CD4-positive, alpha-beta T cell (primary cell): ENCODE data around the gene CA4. TPM values are rescaled to one million over a fixed set of nuclear protein-coding genes. Genes with fewer than 3 reads are reported as not detected.
"Not testable (repeated sequence)": the region's sequence is repeated elsewhere in the genome, so short reads cannot be mapped to it uniquely, and the experiment has no call there.

Experiments used
- ATAC-seq: fragments of 200-7000 bp; cut with Tn5 transposase; one replicate; pipeline ENCODE4 v1.10.0; 2022; ENCODE audit warnings: mild to moderate bottlenecking; ENCODE audit not compliant: poor library complexity
- CTCF ChIA-PET: fragments of 350-600 bp; sonication (Branson Sonifier 250); formaldehyde crosslinking; loops from one replicate; lab custom pipeline; 2021; ENCODE audit warnings: antibody characterized with exemption, inconsistent platforms; lab: Charles Lee
- POLR2A ChIA-PET: fragments of 350-600 bp; sonication (Branson Sonifier 250); formaldehyde crosslinking; loops from one replicate; lab custom pipeline; 2021; ENCODE audit warnings: antibody characterized with exemption, inconsistent platforms; lab: Charles Lee
- DNase-seq, 14 experiments: peaks; one replicate each; pipeline ENCODE4 v3.0.0-alpha.2; 2013 to 2020; ENCODE audit warnings: mixed read lengths in 2 of 14
- H3K27ac ChIP-seq, 2 donors: one replicate each; pipeline versions ENCODE4 v1.5.1 to v1.7.0; 2013; ENCODE audit warnings: low read length in 2 of 2, low read depth in 1 of 2, mild to moderate bottlenecking in 1 of 2
- H3K27me3 ChIP-seq, 2 experiments: 1 replicate in 1 of 2; 2 replicates in 1 of 2; pipeline versions ENCODE4 v1.6.1 to v1.7.0; 2013; ENCODE audit warnings: low read length in 2 of 2, control low read depth in 1 of 2, mild to moderate bottlenecking in 1 of 2, moderate library complexity in 1 of 2; ENCODE audit not compliant: insufficient read depth in 2 of 2, control insufficient read depth in 1 of 2
- H3K36me3 ChIP-seq: one replicate; pipeline ENCODE4 v1.6.1; 2013; ENCODE audit warnings: low read length, control low read depth; ENCODE audit not compliant: insufficient read depth
- H3K4me1 ChIP-seq: one replicate; pipeline ENCODE4 v1.6.1; 2013; ENCODE audit warnings: low read length, control low read depth; ENCODE audit not compliant: insufficient read depth
- H3K4me3 ChIP-seq: one replicate; pipeline ENCODE4 v1.5.1; 2013; ENCODE audit warnings: mild to moderate bottlenecking, low read length, moderate library complexity
- H3K9me3 ChIP-seq, 2 experiments: 1 replicate in 1 of 2; 2 replicates in 1 of 2; pipeline versions ENCODE4 v1.6.1 to v1.7.0; 2013; ENCODE audit warnings: low read length in 2 of 2, mild to moderate bottlenecking in 2 of 2, control low read depth in 1 of 2, moderate library complexity in 1 of 2; ENCODE audit not compliant: control insufficient read depth in 1 of 2, insufficient read depth in 1 of 2
- H3K27ac Mint-ChIP-seq: one replicate; pipeline ENCODE4 v1.8.0; 2020; ENCODE audit warnings: mixed read lengths
- H3K27me3 Mint-ChIP-seq: one replicate; pipeline ENCODE4 v1.8.0; 2021; ENCODE audit warnings: mixed read lengths
- H3K36me3 Mint-ChIP-seq: one replicate; pipeline ENCODE4 v1.8.0; 2021; ENCODE audit warnings: low read depth, mixed read lengths
- H3K4me1 Mint-ChIP-seq: one replicate; pipeline ENCODE4 v1.8.0; 2021; ENCODE audit warnings: low read depth, mixed read lengths
- H3K4me3 Mint-ChIP-seq: one replicate; pipeline ENCODE4 v1.8.0; 2020; ENCODE audit warnings: mild to moderate bottlenecking, mixed read lengths
- H3K9me3 Mint-ChIP-seq: one replicate; pipeline ENCODE4 v1.8.0; 2020; ENCODE audit warnings: mixed read lengths
- intact Hi-C, 2 experiments: fragments of 100-400 bp; cut with DNase I in 1 of 2; cut with micrococcal nuclease in 1 of 2; formaldehyde crosslinking; loops; one replicate each; pipeline versions ENCODE4 v1.15.1 to v1.9.0; 2023 to 2025; cut with DNase I, micrococcal nuclease
- total RNA-seq, 174 experiments: library from RNA in 2 of 174; stranded (reverse) in 2 of 174; gene quantifications; one replicate each; pipeline ENCODE4 v1.2.3 and lab custom pipeline; 2021 to 2026
- TF ChIP-seq, protein P1 (sequence below): fragments of 200-600 bp; IDR thresholded peaks from one replicate; pipeline ENCODE4 v1.8.0; 2022; ENCODE audit warnings: antibody characterized with exemption, mild to moderate bottlenecking

Gene CA4
- total RNA-seq, 2 experiments from 2014 or later, result not detected

DNA sequence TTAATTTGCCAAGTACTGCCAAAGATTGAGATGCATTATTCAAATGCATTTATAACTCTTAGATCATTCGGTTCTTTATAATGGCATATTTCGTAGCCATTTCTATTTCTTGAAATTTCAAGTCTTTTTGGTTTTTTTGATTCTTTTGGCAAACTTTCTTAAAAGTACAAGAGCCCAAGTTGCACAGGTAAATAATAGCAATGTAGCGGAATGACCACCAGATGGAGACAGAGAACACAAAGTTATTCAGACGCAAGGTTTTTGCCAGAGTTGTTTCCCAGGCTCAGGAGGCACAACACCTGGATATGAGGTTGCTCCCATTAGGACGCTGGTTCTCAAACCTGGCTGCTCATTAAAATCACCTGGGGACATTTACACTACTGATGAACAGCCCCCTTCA lies 38.1 kb upstream of the CA4 start:
- peak; percentile 66 for ATAC-seq
- H3K36me3 Mint-ChIP-seq, H3K4me3 Mint-ChIP-seq, H3K36me3 ChIP-seq, H3K9me3 Mint-ChIP-seq, DNase-seq, H3K4me1 ChIP-seq, H3K27ac Mint-ChIP-seq, CTCF ChIA-PET, H3K27ac ChIP-seq, H3K9me3 ChIP-seq, H3K4me3 ChIP-seq, intact Hi-C loops, POLR2A ChIA-PET, H3K4me1 Mint-ChIP-seq: not testable (repeated sequence)
- peaks cover 0 to 11% of the 10 kb centered on the region in 2 experiments for H3K27me3 ChIP-seq
- TF ChIP-seq, protein P1, sequence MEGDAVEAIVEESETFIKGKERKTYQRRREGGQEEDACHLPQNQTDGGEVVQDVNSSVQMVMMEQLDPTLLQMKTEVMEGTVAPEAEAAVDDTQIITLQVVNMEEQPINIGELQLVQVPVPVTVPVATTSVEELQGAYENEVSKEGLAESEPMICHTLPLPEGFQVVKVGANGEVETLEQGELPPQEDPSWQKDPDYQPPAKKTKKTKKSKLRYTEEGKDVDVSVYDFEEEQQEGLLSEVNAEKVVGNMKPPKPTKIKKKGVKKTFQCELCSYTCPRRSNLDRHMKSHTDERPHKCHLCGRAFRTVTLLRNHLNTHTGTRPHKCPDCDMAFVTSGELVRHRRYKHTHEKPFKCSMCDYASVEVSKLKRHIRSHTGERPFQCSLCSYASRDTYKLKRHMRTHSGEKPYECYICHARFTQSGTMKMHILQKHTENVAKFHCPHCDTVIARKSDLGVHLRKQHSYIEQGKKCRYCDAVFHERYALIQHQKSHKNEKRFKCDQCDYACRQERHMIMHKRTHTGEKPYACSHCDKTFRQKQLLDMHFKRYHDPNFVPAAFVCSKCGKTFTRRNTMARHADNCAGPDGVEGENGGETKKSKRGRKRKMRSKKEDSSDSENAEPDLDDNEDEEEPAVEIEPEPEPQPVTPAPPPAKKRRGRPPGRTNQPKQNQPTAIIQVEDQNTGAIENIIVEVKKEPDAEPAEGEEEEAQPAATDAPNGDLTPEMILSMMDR, result peak; percentile 29
- H3K27me3 Mint-ChIP-seq, result peaks cover 38% of the 10 kb centered on the region

DNA sequence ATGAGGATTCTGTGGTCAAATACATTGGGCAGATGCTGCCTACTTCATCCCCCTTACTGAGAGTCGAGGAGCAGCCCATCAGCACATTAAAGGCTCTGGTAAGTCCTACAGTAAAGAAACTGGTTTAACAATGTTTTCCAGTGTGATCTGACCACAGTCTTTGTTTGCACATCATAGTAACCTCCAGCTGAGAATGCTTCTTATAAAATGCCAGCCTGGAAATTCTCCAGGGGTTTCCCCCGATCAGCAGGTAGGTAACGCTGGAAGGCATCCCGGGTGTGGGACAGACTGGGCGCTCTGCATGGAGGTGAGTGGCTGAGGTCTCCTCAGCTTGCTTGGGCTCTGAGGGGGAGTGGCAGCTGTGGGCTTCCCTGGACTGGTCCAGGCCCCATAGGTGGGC lies 34.4 kb upstream of the CA4 start:
- H3K27ac Mint-ChIP-seq, H3K4me1 Mint-ChIP-seq, DNase-seq, intact Hi-C loops, H3K27me3 Mint-ChIP-seq, CTCF ChIA-PET, H3K4me3 ChIP-seq, H3K36me3 ChIP-seq, POLR2A ChIA-PET, H3K27ac ChIP-seq, H3K9me3 ChIP-seq, H3K27me3 ChIP-seq, H3K4me3 Mint-ChIP-seq, H3K36me3 Mint-ChIP-seq, H3K9me3 Mint-ChIP-seq, H3K4me1 ChIP-seq, ATAC-seq: not testable (repeated sequence)

DNA sequence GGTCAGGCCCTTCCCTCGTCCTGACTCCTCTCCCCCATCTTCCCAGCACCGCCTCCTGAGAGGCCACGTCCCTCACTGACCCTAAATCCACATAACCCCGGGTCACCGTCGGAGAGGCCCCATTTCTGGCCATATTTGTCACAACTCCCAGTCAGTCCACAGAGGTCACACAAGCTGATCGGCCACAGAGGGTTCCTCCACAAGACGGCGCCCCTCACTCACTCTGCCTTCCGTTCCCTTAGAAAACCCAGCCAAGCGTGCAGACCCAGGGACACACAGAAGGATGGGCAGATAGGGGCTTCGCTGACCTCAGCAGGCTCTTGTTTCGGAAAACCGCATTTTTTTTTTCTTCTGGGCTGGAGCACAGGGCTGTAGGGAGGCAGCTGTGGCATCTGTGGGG lies 33.6 kb upstream of the CA4 start:
- H3K9me3 Mint-ChIP-seq, H3K36me3 ChIP-seq, H3K9me3 ChIP-seq, H3K27ac Mint-ChIP-seq, H3K4me3 Mint-ChIP-seq, H3K4me1 Mint-ChIP-seq, H3K4me1 ChIP-seq, H3K4me3 ChIP-seq, DNase-seq, H3K27me3 ChIP-seq, H3K36me3 Mint-ChIP-seq, H3K27ac ChIP-seq, POLR2A ChIA-PET, ATAC-seq, intact Hi-C loops, H3K27me3 Mint-ChIP-seq, CTCF ChIA-PET: not testable (repeated sequence)

DNA sequence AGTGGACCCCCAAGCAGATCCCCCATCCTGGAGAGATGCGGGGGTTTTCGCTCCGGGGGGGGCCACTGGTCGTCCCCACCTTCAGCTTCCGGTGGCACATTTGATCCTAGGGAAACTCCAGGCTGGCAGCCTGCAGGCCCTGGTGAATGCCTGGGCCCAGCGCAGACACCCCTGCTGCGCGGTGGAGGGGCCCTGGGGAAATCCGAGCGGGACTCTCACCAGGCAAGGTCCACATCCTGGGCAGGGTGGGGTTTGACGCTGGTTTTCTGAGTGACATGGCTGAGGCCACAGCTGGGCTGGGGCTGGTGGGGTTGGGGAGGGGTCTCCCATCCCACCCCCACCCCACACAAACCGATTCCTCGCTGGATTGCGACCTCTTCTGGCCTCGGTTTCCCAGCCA lies 30.6 kb upstream of the CA4 start:
- H3K27ac Mint-ChIP-seq, H3K9me3 ChIP-seq, ATAC-seq, H3K27me3 Mint-ChIP-seq, DNase-seq, H3K36me3 ChIP-seq, H3K4me3 Mint-ChIP-seq, intact Hi-C loops, H3K36me3 Mint-ChIP-seq, H3K27ac ChIP-seq, H3K9me3 Mint-ChIP-seq, H3K27me3 ChIP-seq, H3K4me1 ChIP-seq, POLR2A ChIA-PET, H3K4me1 Mint-ChIP-seq, CTCF ChIA-PET, H3K4me3 ChIP-seq: not testable (repeated sequence)

DNA sequence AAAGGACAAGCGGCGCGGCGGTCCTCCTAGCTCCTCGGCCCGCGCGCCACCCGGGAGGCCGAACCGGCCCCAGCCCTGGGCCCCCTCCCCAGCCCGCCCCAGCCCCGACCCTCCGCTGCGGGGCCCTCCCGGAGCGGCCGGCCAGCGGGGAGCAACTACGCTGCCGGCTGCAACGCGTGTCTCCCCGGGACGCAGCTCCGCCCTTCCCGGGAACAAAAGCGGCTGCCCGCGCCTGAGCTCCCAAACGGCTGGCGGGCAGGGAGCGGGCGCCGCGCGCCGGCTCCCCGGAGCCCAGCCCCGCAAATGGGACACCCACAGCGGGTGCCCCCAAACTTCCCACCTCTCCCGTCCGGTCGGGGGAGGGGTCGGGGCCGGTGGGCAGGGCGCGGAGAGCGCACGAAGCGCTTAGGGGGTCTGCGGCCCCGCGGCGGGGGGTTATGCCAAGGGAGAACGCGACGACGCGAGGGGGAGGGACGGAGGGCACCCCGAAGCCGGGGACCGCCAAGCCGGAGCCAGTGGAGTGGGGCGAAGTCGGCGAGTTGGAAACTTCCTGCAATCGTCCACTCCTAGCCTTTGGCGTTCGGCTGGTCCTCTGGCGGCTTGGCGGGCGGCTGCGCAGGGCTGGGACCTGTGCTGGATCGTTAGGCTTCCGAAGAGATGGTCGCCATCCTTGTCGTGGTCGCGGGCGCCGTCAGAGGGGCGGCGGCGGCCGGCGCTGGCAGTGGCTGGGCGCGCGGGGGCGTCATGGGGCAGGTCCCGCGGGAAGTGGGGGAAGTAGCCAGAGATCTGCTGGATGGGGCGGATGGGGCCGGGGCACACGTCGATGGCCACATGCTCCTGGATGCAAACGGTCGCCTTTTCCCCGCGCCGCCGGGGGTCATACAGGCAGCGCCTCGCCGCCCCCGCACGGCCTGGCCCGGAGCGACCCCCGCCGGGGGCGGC lies 29.7 kb upstream of the CA4 start:
- ATAC-seq, DNase-seq, H3K36me3 ChIP-seq, H3K4me1 Mint-ChIP-seq, H3K9me3 ChIP-seq, H3K4me3 ChIP-seq, H3K27me3 Mint-ChIP-seq, H3K27ac Mint-ChIP-seq, H3K4me1 ChIP-seq, H3K27me3 ChIP-seq, POLR2A ChIA-PET, H3K9me3 Mint-ChIP-seq, H3K4me3 Mint-ChIP-seq, intact Hi-C loops, H3K27ac ChIP-seq, H3K36me3 Mint-ChIP-seq, CTCF ChIA-PET: not testable (repeated sequence)
